HEK293 (cell line): Measurements from ENCODE around the gene TMCC1.
A peak's percentile ranks its signal among the peaks of the same experiment; 100 is the strongest.
"Not testable (repeated sequence)": the region's sequence is repeated elsewhere in the genome, so short reads cannot be mapped to it uniquely, and the experiment has no call there.

ENCODE experiments used
- CTCF ChIA-PET: fragments of 350-600 bp; formaldehyde crosslinking; extraction: SDS; loops from one replicate; lab custom pipeline; 2021; ENCODE audit warnings: antibody characterized with exemption; lab: Yijun Ruan, JAX
- POLR2A ChIA-PET: fragments of 300-600 bp; formaldehyde crosslinking; extraction: SDS; loops from one replicate; lab custom pipeline; 2020; ENCODE audit warnings: antibody characterized with exemption, inconsistent platforms; lab: Yijun Ruan, JAX
- H3K27ac ChIP-seq: fragments of 200-500 bp; sonication (Bioruptor generic); 2 replicates; pipeline ENCODE4 v1.5.1; 2014; ENCODE audit warnings: low read depth, low read length, control low read depth, inconsistent platforms; ENCODE audit errors: extremely low read depth
- H3K36me3 ChIP-seq, 2 experiments: fragments of 200-500 bp in 1 of 2; sonication (Bioruptor generic) in 1 of 2; 1 replicate in 1 of 2; 2 replicates in 1 of 2; pipeline ENCODE4 v1.5.1; 2014 to 2017; ENCODE audit warnings: inconsistent platforms in 2 of 2, low read length in 2 of 2; ENCODE audit not compliant: control insufficient read depth in 2 of 2, insufficient read depth in 1 of 2
- H3K4me1 ChIP-seq: fragments of 200-500 bp; sonication (Bioruptor generic); 2 replicates; pipeline ENCODE4 v1.5.1; 2014; ENCODE audit warnings: mild to moderate bottlenecking, low read length, inconsistent platforms; ENCODE audit not compliant: control insufficient read depth, insufficient read depth
- H3K4me3 ChIP-seq: 2 replicates; pipeline ENCODE4 v1.5.1; 2011; ENCODE audit warnings: low read depth, mild to moderate bottlenecking, control low read depth, low read length, moderate library complexity
- H3K9me3 ChIP-seq: fragments of 200-500 bp; sonication (Bioruptor generic); 2 replicates; pipeline ENCODE4 v1.5.1; 2014; ENCODE audit warnings: low read depth, low read length, inconsistent platforms; ENCODE audit not compliant: control insufficient read depth, insufficient read depth
- BCL11A ChIP-seq: fragments of 450-650 bp; formaldehyde crosslinking; IDR thresholded peaks from 2 replicates; pipeline ENCODE4 v1.5.1; 2016; ENCODE audit warnings: low read depth, missing biosample characterization, missing genetic modification characterization
- BCL6B ChIP-seq: fragments of 450-650 bp; formaldehyde crosslinking; IDR thresholded peaks from 2 replicates; pipeline ENCODE4 v1.5.1; 2017; ENCODE audit warnings: missing biosample characterization, missing genetic modification characterization
- PRDM6 ChIP-seq: fragments of 450-650 bp; formaldehyde crosslinking; IDR thresholded peaks from 2 replicates; pipeline ENCODE4 v1.5.1; 2017; ENCODE audit warnings: missing biosample characterization, missing genetic modification characterization
- ZBTB17 ChIP-seq: fragments of 450-650 bp; formaldehyde crosslinking; IDR thresholded peaks from 2 replicates; pipeline ENCODE4 v1.5.1; 2016; ENCODE audit warnings: missing biosample characterization, missing genetic modification characterization
- ZNF138 ChIP-seq: fragments of 450-650 bp; formaldehyde crosslinking; IDR thresholded peaks from 2 replicates; pipeline ENCODE4 v1.5.1; 2016; ENCODE audit warnings: missing biosample characterization, missing genetic modification characterization, borderline replicate concordance
- ZNF2 ChIP-seq: fragments of 450-650 bp; formaldehyde crosslinking; IDR thresholded peaks from 2 replicates; pipeline ENCODE4 v1.5.1; 2016; ENCODE audit warnings: missing biosample characterization, missing genetic modification characterization
- ZNF223 ChIP-seq: fragments of 450-650 bp; formaldehyde crosslinking; IDR thresholded peaks from 2 replicates; pipeline ENCODE4 v1.5.1; 2016; ENCODE audit warnings: missing biosample characterization, missing genetic modification characterization
- ZNF23 ChIP-seq: fragments of 450-650 bp; formaldehyde crosslinking; IDR thresholded peaks from 2 replicates; pipeline ENCODE4 v1.5.1; 2016; ENCODE audit warnings: missing biosample characterization, missing genetic modification characterization, borderline replicate concordance
- ZNF335 ChIP-seq: fragments of 450-650 bp; formaldehyde crosslinking; conservative IDR thresholded peaks from 2 replicates; pipeline ENCODE4 v1.5.1; 2016; ENCODE audit warnings: missing biosample characterization, missing genetic modification characterization
- ZNF350 ChIP-seq: fragments of 450-650 bp; formaldehyde crosslinking; IDR thresholded peaks from 2 replicates; pipeline ENCODE4 v1.5.0; 2017; ENCODE audit warnings: missing biosample characterization, mild to moderate bottlenecking, missing genetic modification characterization
- ZNF391 ChIP-seq: fragments of 450-650 bp; formaldehyde crosslinking; IDR thresholded peaks from 2 replicates; pipeline ENCODE4 v1.5.1; 2016; ENCODE audit warnings: low read depth, missing biosample characterization, missing genetic modification characterization, borderline replicate concordance
- ZNF792 ChIP-seq: fragments of 450-650 bp; formaldehyde crosslinking; IDR thresholded peaks from 2 replicates; pipeline ENCODE4 v1.5.1; 2016; ENCODE audit warnings: missing biosample characterization, missing genetic modification characterization
- ZNF843 ChIP-seq: fragments of 450-650 bp; formaldehyde crosslinking; IDR thresholded peaks from 2 replicates; pipeline ENCODE4 v1.5.1; 2016; ENCODE audit warnings: missing biosample characterization, missing genetic modification characterization
- ZXDB ChIP-seq: fragments of 450-650 bp; formaldehyde crosslinking; IDR thresholded peaks from 2 replicates; pipeline ENCODE4 v1.5.1; 2016; ENCODE audit warnings: missing biosample characterization, missing genetic modification characterization
- TF ChIP-seq, protein P1 (sequence below): fragments of 450-650 bp; formaldehyde crosslinking; IDR thresholded peaks from 2 replicates; pipeline ENCODE4 v1.5.1; 2017; ENCODE audit warnings: missing biosample characterization, missing genetic modification characterization

Gene TMCC1

GRCh38 chr3:129857899-129858298 lies 35.6 kb downstream of the TMCC1 start:
- Histone ChIP-seq H3K4me3 (no peak overlapping the region), H3K9me3 (no peaks in the 10 kb centered on the region), H3K27ac (no peak overlapping the region), H3K4me1 (peaks cover 8% of the 10 kb centered on the region; the same call in 1 of the 2 replicates), H3K36me3 (peaks cover 0 to 22% of the 10 kb centered on the region in 2 experiments; a peak in 1 of 3 replicates)
- TF ChIP-seq ZNF2 (tag by site-specific recombination) (no peak), PRDM6 (tag by site-specific recombination) (0 out of 2 replicates have a peak, but pooled peaks have one; percentile 37)
- CTCF ChIA-PET = interaction anchor here (0.6 kb wide), 1 partner anchor 87 kb away, joined by 4 read pairs; no protein-coding TSS in a partner anchor
- POLR2A ChIA-PET = no interaction called here

- H3K4me3 ChIP-seq, H3K4me1 ChIP-seq, CTCF ChIA-PET, H3K27ac ChIP-seq, H3K9me3 ChIP-seq, POLR2A ChIA-PET: not testable (repeated sequence)
- H3K36me3 ChIP-seq = peaks cover 0 to 20% of the 10 kb centered on the region in 2 experiments; a peak in 2 of 3 replicates
These were observed 36.7 kb downstream of the TMCC1 start for GRCh38 chr3:129856790-129857189.

- CTCF ChIA-PET = no interaction called here
- Histone ChIP-seq H3K4me1 (peaks cover 8% of the 10 kb centered on the region; the same call in 1 of the 2 replicates), H3K9me3 (no peaks in the 10 kb centered on the region), H3K27ac (no peak overlapping the region), H3K4me3 (no peak overlapping the region), H3K36me3 (peaks cover 0 to 27% of the 10 kb centered on the region in 2 experiments; a peak in 2 of 3 replicates)
- TF ChIP-seq ZNF223 (tag by site-specific recombination) (no peak), ZNF335 (tag by site-specific recombination) (peak; percentile 67), ZNF350 (tag by site-specific recombination) (no peak)
- POLR2A ChIA-PET = no interaction called here
These were observed 37.6 kb downstream of the TMCC1 start for GRCh38 chr3:129855832-129856419.

DNA sequence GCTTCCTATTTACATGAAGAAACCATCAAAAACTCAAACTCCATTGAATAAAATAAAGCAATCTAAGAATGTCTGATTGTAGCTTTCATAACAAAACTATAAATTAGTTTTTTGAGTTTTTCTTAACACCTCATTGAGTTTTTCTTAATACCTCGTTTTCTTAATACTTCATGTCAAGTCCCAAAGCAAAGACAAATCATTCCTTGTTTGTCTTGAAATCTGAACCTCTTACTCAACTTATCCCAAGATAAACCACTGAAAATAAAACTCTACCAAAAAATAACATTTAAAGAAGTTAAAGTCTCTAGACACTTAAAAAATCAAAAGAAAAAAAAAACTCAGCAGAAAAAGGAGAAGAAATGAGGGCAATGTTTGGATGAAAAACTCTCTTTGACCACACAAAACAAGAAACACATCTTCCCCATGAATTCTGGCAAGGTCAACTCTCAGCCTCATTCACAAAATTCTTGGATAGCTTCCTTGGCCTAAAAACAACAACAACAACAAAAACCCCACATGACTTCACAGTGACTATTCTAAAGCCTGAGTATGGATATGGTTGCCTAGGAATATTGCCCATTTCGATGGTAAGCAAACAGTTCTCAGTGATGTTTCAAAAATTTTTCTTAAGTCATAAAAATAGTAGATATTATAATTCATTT lies 38.2 kb downstream of the TMCC1 start:
- H3K27ac ChIP-seq = no peak overlapping the region
- CTCF ChIA-PET = no interaction called here
- H3K9me3 ChIP-seq = no peaks in the 10 kb centered on the region
- POLR2A ChIA-PET = no interaction called here
- peak; percentile 82 for TF ChIP-seq BCL6B (tag by site-specific recombination)
- no peak for TF ChIP-seq ZBTB17
- TF ChIP-seq, protein P1, sequence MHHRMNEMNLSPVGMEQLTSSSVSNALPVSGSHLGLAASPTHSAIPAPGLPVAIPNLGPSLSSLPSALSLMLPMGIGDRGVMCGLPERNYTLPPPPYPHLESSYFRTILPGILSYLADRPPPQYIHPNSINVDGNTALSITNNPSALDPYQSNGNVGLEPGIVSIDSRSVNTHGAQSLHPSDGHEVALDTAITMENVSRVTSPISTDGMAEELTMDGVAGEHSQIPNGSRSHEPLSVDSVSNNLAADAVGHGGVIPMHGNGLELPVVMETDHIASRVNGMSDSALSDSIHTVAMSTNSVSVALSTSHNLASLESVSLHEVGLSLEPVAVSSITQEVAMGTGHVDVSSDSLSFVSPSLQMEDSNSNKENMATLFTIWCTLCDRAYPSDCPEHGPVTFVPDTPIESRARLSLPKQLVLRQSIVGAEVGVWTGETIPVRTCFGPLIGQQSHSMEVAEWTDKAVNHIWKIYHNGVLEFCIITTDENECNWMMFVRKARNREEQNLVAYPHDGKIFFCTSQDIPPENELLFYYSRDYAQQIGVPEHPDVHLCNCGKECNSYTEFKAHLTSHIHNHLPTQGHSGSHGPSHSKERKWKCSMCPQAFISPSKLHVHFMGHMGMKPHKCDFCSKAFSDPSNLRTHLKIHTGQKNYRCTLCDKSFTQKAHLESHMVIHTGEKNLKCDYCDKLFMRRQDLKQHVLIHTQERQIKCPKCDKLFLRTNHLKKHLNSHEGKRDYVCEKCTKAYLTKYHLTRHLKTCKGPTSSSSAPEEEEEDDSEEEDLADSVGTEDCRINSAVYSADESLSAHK = no peak
- peak; percentile 30; the same call in 1 of the 2 replicates for TF ChIP-seq ZNF843 (tag by site-specific recombination)
- TF ChIP-seq BCL11A = no peak
- TF ChIP-seq PRDM6 (tag by site-specific recombination) = peak; percentile 87
- no peak; the same call in 1 of the 2 replicates for TF ChIP-seq ZXDB (tag by site-specific recombination)
- peak; percentile 85 for TF ChIP-seq ZNF335 (tag by site-specific recombination)
- no peak for TF ChIP-seq ZNF792
- no peak for TF ChIP-seq ZNF23 (tag by site-specific recombination)
- no peak for TF ChIP-seq ZNF391 (tag by site-specific recombination)
- no peak for TF ChIP-seq ZNF138 (tag by site-specific recombination)
- TF ChIP-seq, all 188 proteins: peak for 4
- H3K36me3 ChIP-seq = peaks cover 0 to 23% of the 10 kb centered on the region in 2 experiments; a peak in 2 of 3 replicates
- peaks cover 8% of the 10 kb centered on the region; the same call in 1 of the 2 replicates for H3K4me1 ChIP-seq
- no peak overlapping the region for H3K4me3 ChIP-seq
